ENCODE measurements around the gene TRIP12.

DNA sequence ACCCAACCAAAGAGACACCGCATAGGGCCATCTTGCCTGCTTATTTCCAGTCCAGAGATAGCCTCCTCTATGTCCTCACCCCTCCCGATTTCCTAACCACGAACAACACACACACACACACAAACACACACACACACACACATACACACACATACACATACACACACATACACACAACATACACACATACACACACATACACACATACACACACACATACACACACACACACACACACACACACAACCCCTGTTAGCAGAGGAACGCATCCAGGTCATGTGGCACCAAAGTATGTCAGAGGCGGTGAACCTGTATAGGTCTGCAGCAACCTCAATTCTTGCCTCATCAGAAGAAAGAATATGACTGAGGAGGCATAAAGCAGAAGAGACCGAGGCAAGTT, 188.9 kb downstream of the TRIP12 start:
- no peak for TF ChIP-seq SREBF2 (IDR thresholded peaks at IDR 0.05)
- no peak for TF ChIP-seq ZC3H11A (IDR thresholded peaks at IDR 0.05)
